Upper lobe of left lung (tissue), 6 donors: ENCODE measurements around the gene RPL37A. TPM values are rescaled to one million over a fixed set of nuclear protein-coding genes. Genes with fewer than 3 reads are reported as not detected.

Experiments used
- ATAC-seq, 2 donors: fragments of 200-7000 bp; cut with Tn5 transposase; one replicate each; pipeline ENCODE4 v1.9.1; 2022; ENCODE audit warnings: mild to moderate bottlenecking in 2 of 2, moderate library complexity in 2 of 2; ENCODE audit not compliant: low FRiP score in 2 of 2
- DNase-seq, 2 donors: peaks; one replicate each; pipeline ENCODE4 v3.0.0-alpha.2; 2019 to 2020
- H3K27ac ChIP-seq, 4 donors: fragments of 200-600 bp; sonication (generic); one replicate each; pipeline ENCODE4 v1.5.1; 2016 to 2019
- H3K27me3 ChIP-seq, 4 donors: fragments of 200-600 bp; sonication (generic); one replicate each; pipeline ENCODE4 v1.5.1; 2017 to 2019
- H3K36me3 ChIP-seq, 4 donors: fragments of 200-600 bp; sonication (generic); one replicate each; pipeline ENCODE4 v1.5.1; 2016 to 2019
- H3K4me1 ChIP-seq, 4 donors: fragments of 200-600 bp; sonication (generic); one replicate each; pipeline ENCODE4 v1.5.1; 2018 to 2019
- H3K4me3 ChIP-seq, 4 donors: fragments of 200-600 bp; sonication (generic); one replicate each; pipeline ENCODE4 v1.5.1; 2017 to 2019; ENCODE audit warnings: mild to moderate bottlenecking in 2 of 4, moderate library complexity in 1 of 4
- H3K9me3 ChIP-seq, 4 donors: fragments of 200-600 bp; sonication (generic); one replicate each; pipeline ENCODE4 v1.5.1; 2018 to 2019
- CTCF ChIP-seq, 6 experiments: fragments of 450-650 bp in 4 of 6; fragments of 200-600 bp in 2 of 6; sonication (generic) in 2 of 6; IDR thresholded peaks; one replicate each; pipeline ENCODE4 v1.5.1; 2016 to 2019; ENCODE audit warnings: antibody characterized with exemption in 6 of 6
- EP300 ChIP-seq, 4 donors: sonication (generic); formaldehyde crosslinking; IDR thresholded peaks; one replicate each; pipeline ENCODE4 v1.5.1; 2017; ENCODE audit warnings: antibody characterized with exemption in 4 of 4, control low read depth in 2 of 4
- POLR2A ChIP-seq, 4 donors: fragments of 450-650 bp; IDR thresholded peaks; one replicate each; pipeline ENCODE4 v1.5.1; 2016 to 2017; ENCODE audit warnings: antibody characterized with exemption in 4 of 4, mild to moderate bottlenecking in 2 of 4
- POLR2AphosphoS5 ChIP-seq, 2 donors: sonication (generic); formaldehyde crosslinking; IDR thresholded peaks; one replicate each; pipeline ENCODE4 v1.5.1; 2017; ENCODE audit warnings: antibody characterized with exemption in 2 of 2
- WGBS, 2 donors: methylation state at CpG; one replicate each; pipeline ENCODE4 v1.1.5; 2017 to 2018; 5-methylcytosine and 5-hydroxymethylcytosine counted together
- total RNA-seq, 6 donors: library from RNA; depleted of rRNA in 4 of 6; stranded (reverse); fragments of >200 nt in 4 of 6; gene quantifications; one replicate each; pipeline versions ENCODE4 v1.1.0 to v1.2.1, GENCODE V29; 2016 to 2021
- donor health status: DM: no; HTN: no; CAD: no; lungs with moderate emphysema.
- donor health status: DM: no; HTN: yes; CAD: no; lungs with severe emphysema.

The RPL37A gene
- total RNA-seq, 6 donors from 2014 or later: 694 to 2,232 (median 1,163) TPM

DNA sequence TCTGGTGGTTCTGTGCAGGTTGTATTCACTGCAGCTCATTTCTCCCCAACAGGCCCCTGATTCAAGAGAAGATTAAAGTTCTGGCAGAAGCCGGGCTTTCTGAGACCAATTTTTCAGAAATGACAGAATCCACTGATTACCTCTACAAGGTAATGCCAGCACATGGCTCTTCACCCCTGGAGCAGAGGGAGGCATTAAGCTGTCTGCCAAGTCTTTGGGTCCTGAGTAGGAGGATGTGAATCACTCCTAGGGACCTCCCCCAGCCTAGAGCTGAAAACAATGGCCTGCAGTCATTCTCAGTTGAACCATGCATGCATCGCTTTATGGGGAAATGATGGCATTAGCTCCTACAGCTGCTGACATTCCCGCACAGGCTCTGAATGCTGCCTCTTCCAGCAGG is 20.5 kb upstream of the RPL37A start:
- Histone ChIP-seq H3K36me3 (peaks cover 8 to 77% (median 31%) of the 10 kb centered on the region in 4 donors), H3K4me1 (no peaks in the 10 kb centered on the region), H3K27me3 (no peaks in the 10 kb centered on the region), H3K27ac (no peak overlapping the region), H3K9me3 (no peaks in the 10 kb centered on the region), H3K4me3 (no peak overlapping the region)
- 92 to 100% methylated on average over 3 of the region's 3 CpGs for WGBS, 2 donors
- TF ChIP-seq CTCF (IDR thresholded peaks at IDR 0.05) (no peak), POLR2AphosphoS5 (IDR thresholded peaks at IDR 0.05) (no peak), POLR2A (IDR thresholded peaks at IDR 0.05) (no peak), EP300 (IDR thresholded peaks at IDR 0.05) (no peak)
- DNase-seq (no peak), ATAC-seq (no peak)

DNA sequence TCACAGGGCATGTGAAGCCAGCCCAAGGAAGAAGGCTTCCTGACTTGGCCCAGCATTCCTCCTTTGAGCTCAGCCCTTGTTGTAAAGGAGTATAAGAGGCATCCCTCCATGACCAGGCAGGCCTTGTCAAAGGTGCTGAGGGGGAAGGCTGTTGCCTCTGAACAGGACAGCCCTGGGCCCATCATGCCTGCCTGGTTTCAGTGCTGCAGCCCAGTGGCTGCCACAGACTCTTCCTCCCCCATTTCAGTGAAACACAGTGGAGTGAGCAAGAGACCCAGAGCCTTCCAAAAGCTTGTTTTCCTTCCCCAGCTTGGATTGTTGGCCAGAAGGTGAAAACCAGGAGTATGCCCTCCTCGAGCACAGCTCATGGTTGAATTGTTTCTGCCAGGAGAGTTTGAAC is 19.9 kb upstream of the RPL37A start:
- ATAC-seq (no peak), DNase-seq (no peak)
- Histone ChIP-seq H3K27me3 (no peaks in the 10 kb centered on the region), H3K4me3 (no peak overlapping the region), H3K4me1 (no peaks in the 10 kb centered on the region), H3K27ac (no peak overlapping the region), H3K36me3 (peaks cover 8 to 80% (median 31%) of the 10 kb centered on the region in 4 donors), H3K9me3 (no peaks in the 10 kb centered on the region)
- 100% methylated on average over 1 of the region's 1 CpG; no CpG with 5 or more reads in 1 of the 2 donors for WGBS, 2 donors
- TF ChIP-seq EP300 (IDR thresholded peaks at IDR 0.05): no peak
- TF ChIP-seq POLR2A (IDR thresholded peaks at IDR 0.05): no peak
- no peak for TF ChIP-seq POLR2AphosphoS5 (IDR thresholded peaks at IDR 0.05)
- no peak for TF ChIP-seq CTCF (IDR thresholded peaks at IDR 0.05)

GRCh38 chr2:216480221-216480620 is 18.4 kb upstream of the RPL37A start:
- ATAC-seq (no peak), DNase-seq (no peak)
- H3K9me3 ChIP-seq: no peaks in the 10 kb centered on the region
- H3K4me1 ChIP-seq: no peaks in the 10 kb centered on the region
- WGBS, 2 donors: 84 to 91% methylated on average over 3 of the region's 3 CpGs
- peaks cover 8 to 75% (median 30%) of the 10 kb centered on the region in 4 donors for H3K36me3 ChIP-seq
- H3K27ac ChIP-seq: no peak overlapping the region
- TF ChIP-seq POLR2A (IDR thresholded peaks at IDR 0.05) (no peak), POLR2AphosphoS5 (IDR thresholded peaks at IDR 0.05) (no peak), EP300 (IDR thresholded peaks at IDR 0.05) (no peak), CTCF (IDR thresholded peaks at IDR 0.05) (no peak)
- H3K27me3 ChIP-seq: no peaks in the 10 kb centered on the region
- no peak overlapping the region for H3K4me3 ChIP-seq

DNA sequence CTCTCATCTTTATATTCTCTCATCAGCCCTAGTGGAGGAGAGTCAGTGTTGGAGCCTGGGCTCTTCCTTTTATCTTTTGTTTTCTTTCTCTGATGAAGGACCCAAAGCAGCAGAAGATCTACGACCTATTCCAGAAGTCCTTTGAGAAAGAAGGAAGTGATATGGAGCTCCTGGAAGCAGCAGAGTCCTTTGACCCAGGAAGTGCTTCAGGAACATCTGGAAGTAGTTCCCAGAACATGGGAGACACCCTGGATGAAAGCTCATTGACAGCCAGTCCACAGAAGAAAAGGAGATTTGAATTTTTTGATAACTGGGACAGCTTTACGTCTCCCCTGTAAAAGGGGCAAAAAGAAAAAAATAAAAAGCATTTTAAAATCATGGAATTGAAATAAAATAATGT is 16.0 kb upstream of the RPL37A start:
- no peak for DNase-seq
- Histone ChIP-seq H3K4me3 (no peak overlapping the region), H3K27ac (no peak overlapping the region), H3K4me1 (no peaks in the 10 kb centered on the region), H3K27me3 (no peaks in the 10 kb centered on the region), H3K9me3 (no peaks in the 10 kb centered on the region), H3K36me3 (peaks cover 6 to 51% (median 23%) of the 10 kb centered on the region in 4 donors)
- 74 to 91% methylated on average over 2 of the region's 2 CpGs for WGBS, 2 donors
- no peak for ATAC-seq
- no peak for TF ChIP-seq EP300 (IDR thresholded peaks at IDR 0.05)
- TF ChIP-seq CTCF (IDR thresholded peaks at IDR 0.05): no peak
- TF ChIP-seq POLR2A (IDR thresholded peaks at IDR 0.05): no peak
- TF ChIP-seq POLR2AphosphoS5 (IDR thresholded peaks at IDR 0.05): no peak

GRCh38 chr2:216485237-216485636 is 13.4 kb upstream of the RPL37A start:
- TF ChIP-seq POLR2A (IDR thresholded peaks at IDR 0.05): no peak
- TF ChIP-seq EP300 (IDR thresholded peaks at IDR 0.05): no peak
- TF ChIP-seq POLR2AphosphoS5 (IDR thresholded peaks at IDR 0.05): no peak
- TF ChIP-seq CTCF (IDR thresholded peaks at IDR 0.05): no peak
- Histone ChIP-seq H3K4me3 (no peak overlapping the region), H3K9me3 (no peaks in the 10 kb centered on the region), H3K4me1 (no peaks in the 10 kb centered on the region), H3K36me3 (peaks cover 0 to 26% (median 12%) of the 10 kb centered on the region in 4 donors), H3K27ac (no peak overlapping the region), H3K27me3 (no peaks in the 10 kb centered on the region)
- ATAC-seq (no peak), DNase-seq (no peak)
- 70 to 86% methylated on average over 3 of the region's 3 CpGs for WGBS, 2 donors
